Stomach (tissue), 4 donors: ENCODE data around the gene RBPJ.

ENCODE experiments used
- POLR2AphosphoS5 ChIP-seq, 3 donors: sonication (generic); formaldehyde crosslinking; IDR thresholded peaks; one replicate each; pipeline ENCODE4 v1.6.1; 2016; ENCODE audit warnings: antibody characterized with exemption in 3 of 3
- TF ChIP-seq, protein P1 (sequence below), 7 experiments: fragments of 450-650 bp in 4 of 7; fragments of 200-600 bp in 3 of 7; sonication (generic) in 3 of 7; IDR thresholded peaks; one replicate each; pipeline ENCODE4 v1.5.1; 2016 to 2019; ENCODE audit warnings: antibody characterized with exemption in 7 of 7, control low read depth in 2 of 7, mild to moderate bottlenecking in 1 of 7

DNA sequence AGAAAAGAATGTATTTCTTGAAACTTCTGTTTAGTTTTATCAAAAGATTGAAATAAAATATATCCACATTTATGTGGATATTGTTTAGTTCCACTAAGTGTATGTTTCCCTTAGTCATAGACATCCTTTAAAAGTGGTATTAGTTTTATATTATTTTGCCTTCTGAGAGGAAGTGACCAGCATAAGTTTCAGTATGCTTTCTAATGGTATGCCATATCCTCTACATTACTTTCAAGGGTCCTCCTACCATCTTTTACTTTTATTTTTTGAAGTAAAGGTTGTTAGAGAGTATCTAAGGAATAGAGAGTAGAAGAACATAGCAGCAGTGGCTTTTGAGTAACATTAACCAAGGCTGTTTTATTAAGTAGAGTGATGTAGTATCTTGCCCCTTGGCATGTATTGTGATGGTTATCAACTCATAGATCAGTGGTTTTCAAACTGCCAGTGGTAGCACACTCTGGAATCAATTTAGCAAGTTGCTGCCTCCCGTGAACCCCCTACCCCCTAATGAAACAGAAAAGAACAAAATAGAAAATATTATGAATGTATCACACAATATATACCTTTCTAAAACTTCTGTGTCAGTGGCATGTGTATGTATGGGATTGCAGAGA is 44.8 kb downstream of the RBPJ start:
- TF ChIP-seq, protein P1, sequence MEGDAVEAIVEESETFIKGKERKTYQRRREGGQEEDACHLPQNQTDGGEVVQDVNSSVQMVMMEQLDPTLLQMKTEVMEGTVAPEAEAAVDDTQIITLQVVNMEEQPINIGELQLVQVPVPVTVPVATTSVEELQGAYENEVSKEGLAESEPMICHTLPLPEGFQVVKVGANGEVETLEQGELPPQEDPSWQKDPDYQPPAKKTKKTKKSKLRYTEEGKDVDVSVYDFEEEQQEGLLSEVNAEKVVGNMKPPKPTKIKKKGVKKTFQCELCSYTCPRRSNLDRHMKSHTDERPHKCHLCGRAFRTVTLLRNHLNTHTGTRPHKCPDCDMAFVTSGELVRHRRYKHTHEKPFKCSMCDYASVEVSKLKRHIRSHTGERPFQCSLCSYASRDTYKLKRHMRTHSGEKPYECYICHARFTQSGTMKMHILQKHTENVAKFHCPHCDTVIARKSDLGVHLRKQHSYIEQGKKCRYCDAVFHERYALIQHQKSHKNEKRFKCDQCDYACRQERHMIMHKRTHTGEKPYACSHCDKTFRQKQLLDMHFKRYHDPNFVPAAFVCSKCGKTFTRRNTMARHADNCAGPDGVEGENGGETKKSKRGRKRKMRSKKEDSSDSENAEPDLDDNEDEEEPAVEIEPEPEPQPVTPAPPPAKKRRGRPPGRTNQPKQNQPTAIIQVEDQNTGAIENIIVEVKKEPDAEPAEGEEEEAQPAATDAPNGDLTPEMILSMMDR (IDR thresholded peaks at IDR 0.05), result no peak
- no peak for TF ChIP-seq POLR2AphosphoS5 (IDR thresholded peaks at IDR 0.05)
